C4-2B (cell line): ENCODE data around the gene TAS2R19.
A peak's percentile ranks its signal among the peaks of the same experiment; 100 is the strongest.
"Not testable (repeated sequence)": the region's sequence is repeated elsewhere in the genome, so short reads cannot be mapped to it uniquely, and the experiment has no call there.

ENCODE experiments used
- H3K27ac ChIP-seq: fragments of 450-650 bp; 2 replicates; pipeline ENCODE4 v1.5.1; 2017
- CTCF ChIP-seq: fragments of 450-650 bp; conservative IDR thresholded peaks from 2 replicates; pipeline ENCODE4 v1.5.1; 2017; ENCODE audit warnings: mild to moderate bottlenecking
- ZFX ChIP-seq: fragments of 450-650 bp; IDR thresholded peaks from 2 replicates; pipeline ENCODE4 v1.6.1; 2017

TAS2R19 gene

GRCh38 chr12:11055306-11055705 lies 32.9 kb upstream of the TAS2R19 start:
- no peak overlapping the region for H3K27ac ChIP-seq
- TF ChIP-seq CTCF = no peak
- no peak for TF ChIP-seq ZFX

GRCh38 chr12:11049806-11050531 lies 27.5 kb upstream of the TAS2R19 start:
- H3K27ac ChIP-seq = not testable (repeated sequence)

- not testable (repeated sequence) for H3K27ac ChIP-seq
These were observed 18.9 kb upstream of the TAS2R19 start for GRCh38 chr12:11041366-11041765.

GRCh38 chr12:11040162-11040561 lies 17.7 kb upstream of the TAS2R19 start:
- TF ChIP-seq CTCF (no peak), ZFX (no peak)
- H3K27ac ChIP-seq = no peak overlapping the region

GRCh38 chr12:11039171-11039570 lies 16.8 kb upstream of the TAS2R19 start:
- no peak for TF ChIP-seq CTCF
- TF ChIP-seq ZFX = no peak
- H3K27ac ChIP-seq = no peak overlapping the region

- not testable (repeated sequence) for H3K27ac ChIP-seq
These were observed 11.5 kb upstream of the TAS2R19 start for GRCh38 chr12:11033959-11034358.

- no peak within 1 kb of the TSS for H3K27ac ChIP-seq
- TF ChIP-seq ZFX (no peak), CTCF (no peak)
These were observed 8.9 kb upstream of the TAS2R19 start, which contains the start of gene TAS2R31 for GRCh38 chr12:11031307-11031706. Gene TAS2R31, minus strand, starts transcription at chr12:11031407. Its CDS starts 72 bp downstream, at chr12:11031335.

GRCh38 chr12:11026118-11026517 lies 3.7 kb upstream of the TAS2R19 start:
- TF ChIP-seq ZFX (no peak), CTCF (peak; percentile 29)
- no peak overlapping the region for H3K27ac ChIP-seq

GRCh38 chr12:11023387-11023786 lies 967 bp upstream of the TAS2R19 start:
- H3K27ac ChIP-seq = no peak overlapping the region
- TF ChIP-seq ZFX (no peak), CTCF (no peak)
